B cell (primary cell): ENCODE results near the gene CDY2B. TPM values are rescaled to one million over a fixed set of nuclear protein-coding genes. Genes with fewer than 3 reads are reported as not detected.
"Not testable (repeated sequence)": the region's sequence is repeated elsewhere in the genome, so short reads cannot be mapped to it uniquely, and the experiment has no call there.

Experiments used
- ATAC-seq: fragments of 200-7000 bp; cut with Tn5 transposase; one replicate; pipeline ENCODE4 v1.10.0; 2021; ENCODE audit warnings: low read depth, mild to moderate bottlenecking, moderate number of reproducible peaks, moderate library complexity
- CTCF ChIA-PET: fragments of 350-600 bp; sonication (Branson Sonifier 250); formaldehyde crosslinking; loops from one replicate; lab custom pipeline; 2021; ENCODE audit warnings: antibody characterized with exemption, inconsistent platforms; lab: Charles Lee
- POLR2A ChIA-PET: fragments of 350-600 bp; sonication (Branson Sonifier 250); formaldehyde crosslinking; loops from one replicate; lab custom pipeline; 2021; ENCODE audit warnings: antibody characterized with exemption; lab: Charles Lee
- DNase-seq: peaks from one replicate; pipeline ENCODE4 v3.0.0; 2013
- H2AFZ ChIP-seq: 2 replicates; pipeline ENCODE4 v1.6.1; 2012; ENCODE audit warnings: mild to moderate bottlenecking, low read depth, low read length; ENCODE audit not compliant: insufficient read depth, poor library complexity, severe bottlenecking
- H3K27ac ChIP-seq, 2 donors: 1 replicate in 1 of 2; 2 replicates in 1 of 2; pipeline ENCODE4 v1.5.1; 2012 to 2013; ENCODE audit warnings: low read length in 2 of 2, mild to moderate bottlenecking in 2 of 2, moderate library complexity in 1 of 2
- H3K27me3 ChIP-seq, 4 experiments: fragments of 200-600 bp in 1 of 4; sonication (generic) in 1 of 4; replicated peaks in 1 of 4; 1 replicate in 2 of 4; 2 replicates in 2 of 4; pipeline versions ENCODE4 v1.6.1 to v1.7.0; 2013 to 2016; ENCODE audit warnings: low read length in 3 of 4, mild to moderate bottlenecking in 2 of 4, mixed read lengths in 1 of 4, moderate library complexity in 1 of 4; ENCODE audit not compliant: insufficient read depth in 4 of 4, control insufficient read depth in 3 of 4; ENCODE audit errors: control extremely low read depth in 1 of 4
- H3K36me3 ChIP-seq, 2 experiments: replicated peaks in 1 of 2; 1 replicate in 1 of 2; 2 replicates in 1 of 2; pipeline versions ENCODE4 v1.6.1 to v1.7.1; 2013; ENCODE audit warnings: low read length in 1 of 2; ENCODE audit not compliant: insufficient read depth in 2 of 2, control insufficient read depth in 1 of 2; ENCODE audit errors: control extremely low read depth in 1 of 2, extremely low read depth in 1 of 2
- H3K4me1 ChIP-seq, 2 donors: fragments of 200-600 bp in 1 of 2; sonication (generic) in 1 of 2; 1 replicate in 1 of 2; 2 replicates in 1 of 2; pipeline versions ENCODE4 v1.5.1 to v1.6.1; 2013 to 2017; ENCODE audit warnings: low read length in 2 of 2; ENCODE audit not compliant: control insufficient read depth in 2 of 2, insufficient read depth in 2 of 2
- H3K4me2 ChIP-seq: replicated peaks from 2 replicates; pipeline ENCODE3; 2012; ENCODE audit warnings: mild to moderate bottlenecking, low read depth, low read length; ENCODE audit not compliant: poor library complexity, severe bottlenecking
- H3K4me3 ChIP-seq, 5 experiments: fragments of 200-600 bp in 1 of 5; sonication (generic) in 1 of 5; 1 replicate in 3 of 5; 2 replicates in 2 of 5; pipeline versions ENCODE4 v1.5.1 to v1.7.0; 2011 to 2016; ENCODE audit warnings: low read length in 4 of 5, mild to moderate bottlenecking in 4 of 5, low read depth in 2 of 5, control low read depth in 1 of 5, moderate library complexity in 1 of 5; ENCODE audit not compliant: insufficient read depth in 1 of 5; ENCODE audit errors: control extremely low read depth in 1 of 5, extremely low read depth in 1 of 5
- H3K79me2 ChIP-seq: fragments of 200-600 bp; sonication (generic); one replicate; pipeline ENCODE4 v1.6.0; 2016; ENCODE audit warnings: low read length; ENCODE audit not compliant: control insufficient read depth, insufficient read depth
- H3K9ac ChIP-seq: fragments of 200-600 bp; sonication (generic); 2 replicates; pipeline ENCODE4 v1.6.1; 2017; ENCODE audit warnings: mild to moderate bottlenecking, low read length, moderate library complexity
- H3K9me3 ChIP-seq, 3 donors: one replicate each; pipeline versions ENCODE4 v1.6.1 to v1.7.1; 2013; ENCODE audit warnings: low read length in 2 of 3; ENCODE audit not compliant: control insufficient read depth in 2 of 3, insufficient read depth in 1 of 3; ENCODE audit errors: control extremely low read depth in 1 of 3
- H4K20me1 ChIP-seq: 2 replicates; pipeline ENCODE4 v1.6.0; 2012; ENCODE audit warnings: mild to moderate bottlenecking, low read length; ENCODE audit not compliant: insufficient read depth, control insufficient read depth, poor library complexity, severe bottlenecking
- H3K27ac Mint-ChIP-seq: one replicate; pipeline ENCODE4 v1.8.0; 2021; ENCODE audit warnings: mixed read lengths
- H3K27me3 Mint-ChIP-seq: one replicate; pipeline ENCODE4 v1.8.0; 2021; ENCODE audit warnings: mixed read lengths
- H3K4me1 Mint-ChIP-seq: one replicate; pipeline ENCODE4 v1.8.0; 2021; ENCODE audit warnings: mixed read lengths
- H3K4me3 Mint-ChIP-seq: one replicate; pipeline ENCODE4 v1.8.0; 2021; ENCODE audit warnings: mixed read lengths
- H3K9me3 Mint-ChIP-seq: one replicate; pipeline ENCODE4 v1.8.0; 2022; ENCODE audit warnings: mixed read lengths; ENCODE audit not compliant: insufficient read depth
- WGBS: methylation state at CpG from one replicate; pipeline ENCODE4 v1.1.5; 2013; ENCODE audit warnings: missing lambda C conversion rate; ENCODE audit not compliant: insufficient coverage; 5-methylcytosine and 5-hydroxymethylcytosine counted together
- intact Hi-C: fragments of 100-400 bp; cut with micrococcal nuclease; formaldehyde crosslinking; loops from one replicate; pipeline ENCODE4 v1.10.0; 2022
- polyA plus RNA-seq: library from polyadenylated mRNA; depleted of rRNA; stranded (reverse); fragments of >200 nt; gene quantifications from 2 replicates; pipeline ENCODE4 v1.2.3, GENCODE V29; 2012
- total RNA-seq, 2 donors: library from RNA; stranded (reverse); fragments of 120-200 nt in 1 of 2; gene quantifications; 1 replicate in 1 of 2; 2 replicates in 1 of 2; pipeline versions ENCODE4 v1.2.3 to v1.2.4, GENCODE V29; 2013 to 2022

The CDY2B gene
- total and polyA plus RNA-seq, 2 donors (not counting 1 experiment from before 2014, with no cell fraction given): not detected

- H2AFZ ChIP-seq, H3K9me3 Mint-ChIP-seq, H3K4me1 Mint-ChIP-seq, H3K27ac ChIP-seq, H3K9ac ChIP-seq, H4K20me1 ChIP-seq, POLR2A ChIA-PET, intact Hi-C loops, H3K27ac Mint-ChIP-seq, H3K27me3 Mint-ChIP-seq, H3K9me3 ChIP-seq, ATAC-seq, DNase-seq, H3K36me3 ChIP-seq, H3K4me2 ChIP-seq, CTCF ChIA-PET, H3K4me1 ChIP-seq, H3K79me2 ChIP-seq, H3K27me3 ChIP-seq, H3K4me3 Mint-ChIP-seq, H3K4me3 ChIP-seq: not testable (repeated sequence)
- whole genome bisulfite sequencing: no CpG with 5 or more reads among the region's 4 CpGs
Measured at GRCh38 chrY:17849131-17849530, 30.9 kb downstream of the CDY2B start.

- H3K27ac Mint-ChIP-seq, H2AFZ ChIP-seq, H3K9ac ChIP-seq, ATAC-seq, H3K36me3 ChIP-seq, H3K27me3 Mint-ChIP-seq, H3K9me3 ChIP-seq, H3K9me3 Mint-ChIP-seq, DNase-seq, H3K4me2 ChIP-seq, POLR2A ChIA-PET, H3K27ac ChIP-seq, H4K20me1 ChIP-seq, H3K4me3 Mint-ChIP-seq, H3K4me1 Mint-ChIP-seq, CTCF ChIA-PET, intact Hi-C loops, H3K4me1 ChIP-seq, H3K27me3 ChIP-seq, H3K4me3 ChIP-seq, H3K79me2 ChIP-seq: not testable (repeated sequence)
- no CpG with 5 or more reads among the region's 12 CpGs for WGBS
Measured at GRCh38 chrY:17832149-17832548, 47.9 kb downstream of the CDY2B start.

Other genes with a start within 250 kb of the CDY2B start
- gene CDY2A, start 145.6 kb upstream of the CDY2B start, total RNA-seq: not detected in 2 replicates
- gene CDY2A, start 145.6 kb upstream of the CDY2B start, polyA plus RNA-seq: not detected in 2 replicates